Amniotic stem cell (primary cell): ENCODE measurements around the gene PPFIA4.

ENCODE experiments used
- DNase-seq: peaks from one replicate; lab custom pipeline; 2025; lab: John Stamatoyannopoulos, UW

PPFIA4 gene

DNA sequence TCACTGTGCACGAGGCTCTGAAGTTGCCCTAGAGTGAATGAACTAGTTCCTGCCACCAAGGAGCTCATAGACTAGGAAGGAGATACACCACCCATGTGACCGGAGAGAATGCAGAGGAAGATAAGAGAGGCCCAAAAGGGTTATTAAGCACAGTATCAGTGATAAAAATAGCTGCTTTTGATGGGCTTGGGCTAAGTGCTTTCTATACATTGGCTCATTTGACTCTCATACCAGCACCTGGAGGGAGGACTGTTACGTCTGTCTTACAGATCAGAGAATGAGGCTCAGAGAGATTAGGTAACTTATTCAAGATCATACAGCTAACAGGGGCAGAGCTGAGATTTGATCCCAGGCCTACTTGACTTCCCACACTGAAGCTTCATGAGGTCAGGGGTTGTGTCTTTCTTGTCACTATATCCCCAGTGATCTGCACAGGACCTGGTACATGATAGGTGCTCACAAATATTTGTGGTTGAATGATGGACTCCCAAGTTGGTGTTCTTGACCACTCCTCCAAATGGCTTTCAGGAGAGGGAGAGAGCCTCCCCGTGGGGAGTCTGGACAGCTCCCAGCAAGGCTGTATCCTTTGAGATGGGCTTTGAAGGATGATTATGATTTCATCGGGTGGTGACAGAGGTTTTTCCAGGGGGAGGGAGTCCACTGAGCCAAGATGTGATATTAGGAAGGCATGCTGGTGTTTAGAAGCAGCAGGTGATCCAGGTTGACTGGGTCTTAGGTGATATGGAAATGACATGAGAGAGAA, 14.4 kb downstream of the PPFIA4 start:
- no peak for DNase-seq

DNA sequence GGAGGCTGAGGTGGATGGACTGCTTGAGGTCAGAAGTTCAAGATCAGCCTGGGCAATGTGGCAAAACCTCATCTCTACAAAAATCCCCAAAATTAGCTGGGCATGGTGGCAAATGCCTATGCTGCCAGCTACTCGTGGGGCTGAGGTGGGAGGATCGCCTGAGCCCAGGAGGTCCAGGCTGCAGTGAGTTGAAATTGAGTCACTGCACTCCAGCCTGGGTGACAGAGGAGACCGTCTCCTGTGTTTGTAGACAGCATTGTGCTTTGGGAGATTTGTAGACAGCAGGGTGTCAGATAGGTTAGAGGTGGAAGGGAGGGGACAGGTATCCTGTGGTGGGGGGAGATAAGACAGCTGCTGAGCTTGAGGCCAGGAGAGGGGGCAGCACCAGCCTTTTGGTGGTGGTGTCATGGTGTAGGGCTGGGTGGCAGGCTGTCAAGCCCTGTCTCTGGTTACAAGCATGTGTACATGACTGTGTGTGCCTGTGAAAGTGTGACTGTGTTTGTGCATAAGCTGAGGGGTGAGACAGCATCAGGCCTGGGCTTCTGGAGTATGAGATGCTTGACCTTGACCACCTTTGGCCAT, 15.2 kb downstream of the PPFIA4 start:
- DNase-seq = no peak

DNA sequence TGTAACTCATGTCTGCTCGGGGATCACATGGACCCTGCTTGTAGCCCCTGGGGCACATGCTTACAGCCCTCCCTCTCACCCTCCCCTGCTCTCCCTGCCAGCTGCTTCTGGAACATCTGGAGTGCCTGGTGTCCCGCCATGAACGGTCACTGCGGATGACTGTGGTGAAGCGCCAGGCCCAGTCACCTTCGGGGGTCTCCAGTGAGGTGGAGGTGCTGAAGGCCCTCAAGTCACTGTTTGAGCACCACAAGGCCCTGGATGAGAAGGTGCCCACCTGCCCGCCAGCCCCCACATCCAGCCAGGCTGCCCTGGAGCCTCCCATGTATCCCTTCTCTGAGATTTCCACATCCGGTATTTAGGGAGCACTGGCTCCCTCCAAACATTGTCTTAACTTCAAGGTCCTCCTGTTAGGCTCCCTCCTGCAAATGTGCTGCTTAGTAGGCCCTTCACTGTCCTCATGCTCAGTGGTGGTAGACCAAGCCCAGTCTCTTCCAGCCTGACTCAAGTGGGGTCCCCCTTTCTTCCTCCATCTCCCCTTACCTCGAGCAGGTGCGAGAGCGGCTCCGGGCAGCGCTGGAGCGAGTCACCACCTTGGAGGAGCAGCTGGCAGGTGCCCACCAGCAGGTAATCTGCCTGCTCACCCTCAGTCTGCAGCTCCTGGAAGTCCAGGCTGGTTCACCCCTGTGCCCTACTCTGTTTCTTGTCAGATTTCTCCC, 17.7 kb downstream of the PPFIA4 start:
- no peak for DNase-seq

DNA sequence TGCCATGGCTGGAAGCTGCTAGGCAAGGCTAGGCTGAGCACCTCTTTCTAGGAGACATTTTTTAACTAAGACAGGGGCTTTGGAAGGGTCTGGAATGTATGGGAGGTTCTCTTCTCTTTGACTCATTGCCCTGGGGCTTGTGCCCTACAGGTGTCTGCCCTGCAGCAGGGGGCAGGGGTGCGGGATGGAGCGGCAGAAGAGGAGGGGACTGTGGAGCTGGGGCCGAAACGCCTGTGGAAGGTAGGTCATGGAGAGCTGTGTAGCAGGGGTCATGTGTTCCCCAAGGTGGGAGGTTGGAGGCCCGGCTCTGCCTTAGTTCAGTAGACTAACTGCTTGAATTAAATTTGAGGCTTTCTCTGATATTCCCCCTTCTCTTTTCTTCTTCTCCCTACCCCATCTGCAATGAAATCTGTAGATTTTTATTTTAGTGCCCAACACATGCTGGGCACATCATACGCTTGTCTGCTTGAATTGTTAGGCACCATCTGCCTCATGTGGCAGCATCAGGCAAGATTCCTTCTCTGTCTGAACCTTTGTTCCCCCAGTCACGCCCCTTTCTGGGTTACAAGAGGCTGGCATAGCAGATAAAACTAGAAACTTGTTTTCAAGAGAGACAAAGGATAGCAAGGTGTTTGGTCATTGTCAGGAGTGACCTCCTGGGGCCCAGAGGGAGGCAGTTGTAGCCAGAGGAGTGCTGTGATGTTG, 18.4 kb downstream of the PPFIA4 start:
- DNase-seq = no peak

DNA sequence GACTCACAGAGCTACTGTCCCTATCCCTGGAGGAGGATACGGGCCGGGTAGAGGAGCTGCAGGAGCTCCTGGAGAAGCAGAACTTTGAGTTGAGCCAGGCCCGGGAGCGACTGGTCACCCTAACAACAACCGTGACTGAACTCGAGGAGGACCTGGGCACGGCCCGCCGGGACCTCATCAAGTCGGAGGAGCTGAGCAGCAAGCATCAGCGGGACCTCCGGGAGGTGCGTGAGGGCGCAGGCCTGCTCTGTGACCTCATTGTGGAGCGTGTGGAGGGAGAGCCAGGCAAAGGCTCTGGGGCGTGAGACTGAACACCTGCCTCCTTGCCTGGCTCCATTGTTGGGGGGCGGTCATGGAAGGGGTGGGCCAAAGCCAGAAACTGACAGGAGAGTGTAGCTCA, 19.0 kb downstream of the PPFIA4 start:
- DNase-seq = no peak

DNA sequence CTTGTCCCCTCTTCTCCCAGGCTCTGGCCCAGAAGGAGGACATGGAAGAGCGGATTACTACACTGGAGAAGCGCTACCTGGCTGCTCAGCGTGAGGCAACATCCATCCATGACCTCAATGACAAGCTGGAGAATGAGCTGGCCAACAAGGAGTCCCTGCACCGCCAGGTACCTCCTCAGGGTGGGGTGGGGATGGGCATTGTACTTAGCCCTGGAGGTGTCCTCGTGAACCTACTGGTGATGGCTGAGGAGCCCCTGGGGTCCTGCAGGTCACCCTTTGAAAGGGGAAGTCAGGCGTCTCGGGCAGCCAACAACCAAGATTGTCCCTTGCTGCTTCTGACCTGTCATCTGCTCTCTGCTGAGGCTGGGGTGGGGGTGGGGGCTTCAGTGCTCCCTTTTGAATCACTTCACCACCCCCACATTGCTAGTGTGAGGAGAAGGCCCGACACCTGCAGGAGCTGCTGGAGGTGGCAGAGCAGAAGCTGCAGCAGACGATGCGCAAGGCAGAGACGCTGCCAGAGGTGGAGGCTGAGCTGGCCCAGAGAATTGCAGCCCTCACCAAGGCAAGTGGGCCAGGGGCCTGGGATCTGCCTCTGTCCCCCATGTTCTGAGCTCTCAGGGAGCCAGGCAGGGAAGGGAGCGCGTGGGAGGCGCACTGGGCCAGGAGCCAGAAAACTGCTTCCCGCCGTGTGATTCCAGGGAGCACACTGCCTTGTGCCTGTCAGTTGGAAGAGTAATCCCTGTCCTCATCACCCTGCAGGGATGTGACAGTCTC, 19.7 kb downstream of the PPFIA4 start:
- DNase-seq = no peak

DNA sequence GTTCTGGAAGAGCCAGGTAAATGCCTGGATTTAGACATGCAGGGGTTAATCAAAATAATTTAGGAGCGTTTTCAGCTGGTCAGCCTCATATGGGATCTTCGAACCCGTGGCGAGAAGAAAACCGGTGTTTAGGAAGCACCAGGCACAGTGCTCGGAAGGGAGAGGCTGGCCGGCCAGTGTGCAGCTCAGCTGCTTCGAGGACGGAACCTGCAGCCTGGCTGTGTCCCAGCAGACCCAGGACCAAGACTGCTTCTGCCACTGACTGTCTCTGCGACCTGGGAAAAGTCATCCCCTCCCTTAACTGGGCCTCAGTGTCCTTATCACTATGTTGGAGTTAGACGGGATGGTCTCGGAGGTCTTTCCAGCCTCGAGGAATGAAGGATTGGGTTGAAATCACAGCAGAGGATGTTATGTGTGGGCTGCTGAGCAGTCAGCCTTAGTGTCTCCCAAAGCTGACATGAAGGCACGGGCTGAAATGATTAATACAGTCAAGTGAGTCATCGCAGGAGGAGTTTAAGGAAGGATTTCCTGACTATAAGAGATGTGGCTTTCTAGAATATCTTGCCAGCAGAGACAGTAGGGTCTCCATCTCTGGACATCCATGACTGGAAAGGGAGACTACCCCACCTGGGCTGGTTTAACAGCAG, 20.8 kb downstream of the PPFIA4 start:
- peak; percentile 76 for DNase-seq

DNA sequence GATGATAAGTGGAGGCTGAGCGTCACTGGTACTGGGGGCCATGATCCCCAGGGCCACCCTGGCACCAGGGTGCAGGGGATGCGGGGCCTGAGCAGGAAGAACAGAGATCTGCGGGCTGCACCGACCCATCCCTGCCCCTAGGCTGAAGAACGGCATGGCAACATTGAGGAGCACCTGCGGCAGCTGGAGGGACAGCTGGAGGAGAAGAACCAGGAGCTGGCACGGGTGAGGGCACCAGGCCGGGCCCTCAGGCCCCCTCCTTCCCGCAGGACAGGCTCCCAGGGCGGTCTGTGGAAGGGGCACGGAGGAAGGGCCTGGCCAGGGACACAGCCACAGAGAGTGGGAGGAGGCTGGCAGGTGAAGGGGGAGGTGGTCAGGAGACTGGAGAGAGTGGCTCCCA, 21.8 kb downstream of the PPFIA4 start:
- no peak for DNase-seq

DNA sequence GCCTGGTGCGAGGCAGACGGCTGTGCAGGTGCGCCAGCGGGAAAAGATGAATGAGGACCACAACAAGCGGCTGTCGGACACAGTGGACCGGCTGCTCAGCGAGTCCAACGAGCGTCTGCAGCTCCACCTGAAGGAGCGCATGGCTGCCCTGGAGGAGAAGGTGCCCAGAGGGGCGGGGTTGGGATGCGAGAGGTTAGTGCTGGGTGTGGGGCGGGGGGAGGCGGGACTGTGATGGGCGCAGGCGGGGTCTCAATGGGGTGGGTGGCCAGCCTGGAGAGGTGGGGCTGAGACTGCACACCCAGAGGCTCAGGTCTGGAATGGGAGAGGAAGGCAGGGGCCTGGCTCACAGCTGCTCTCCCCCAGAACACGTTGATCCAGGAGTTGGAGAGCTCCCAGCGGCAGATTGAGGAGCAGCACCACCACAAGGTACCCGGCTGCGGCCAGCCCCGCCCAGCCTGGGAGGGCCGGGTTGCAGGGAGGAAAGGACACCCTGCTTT, 22.3 kb downstream of the PPFIA4 start:
- no peak for DNase-seq

DNA sequence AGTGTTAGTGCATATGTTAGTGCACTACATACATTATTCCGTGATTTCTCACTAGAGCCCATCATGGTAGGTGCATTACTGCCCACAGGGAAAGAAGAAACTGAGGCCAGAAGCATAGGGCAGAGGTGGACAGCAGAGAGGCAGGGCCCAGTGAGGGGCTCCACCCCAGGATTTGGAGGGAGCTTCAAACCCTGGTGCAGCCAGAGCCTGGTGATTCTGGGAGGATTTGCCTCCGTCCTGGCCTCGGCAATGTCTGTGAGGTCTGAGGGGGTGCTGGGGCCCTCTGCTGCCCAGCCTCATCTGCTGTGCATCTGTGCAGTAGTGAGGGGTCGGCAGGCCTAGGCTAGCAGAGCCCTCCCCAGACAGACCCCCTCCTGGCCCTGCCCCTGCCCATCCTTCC, 22.8 kb downstream of the PPFIA4 start:
- no peak for DNase-seq

DNA sequence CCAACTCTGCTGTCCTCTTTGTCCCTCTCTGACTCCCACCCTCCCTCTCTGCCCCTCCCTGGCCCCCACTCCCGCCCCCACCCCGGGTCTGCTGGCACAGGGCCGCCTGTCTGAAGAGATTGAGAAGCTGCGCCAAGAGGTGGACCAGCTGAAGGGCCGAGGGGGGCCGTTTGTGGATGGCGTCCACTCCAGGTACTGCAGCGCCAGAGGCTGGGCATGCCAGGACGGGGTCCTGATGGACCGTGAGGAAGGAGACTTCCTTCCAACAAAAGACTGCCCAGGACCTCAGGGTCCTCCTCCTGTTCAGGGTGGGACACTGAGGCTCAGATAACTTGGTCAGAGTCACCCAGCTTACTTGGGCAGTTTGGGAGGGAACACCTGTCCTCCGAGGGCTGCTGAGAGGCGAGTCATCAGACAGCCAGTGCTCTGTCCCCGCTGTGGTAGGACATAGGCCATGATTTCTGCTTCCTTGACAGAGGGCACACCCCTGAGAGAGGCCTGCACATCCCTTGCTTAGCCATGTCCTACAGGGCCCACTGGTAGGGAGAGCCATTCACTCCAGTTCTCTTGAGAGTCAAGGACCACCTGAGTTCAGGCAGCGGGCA, 23.4 kb downstream of the PPFIA4 start:
- DNase-seq = no peak

DNA sequence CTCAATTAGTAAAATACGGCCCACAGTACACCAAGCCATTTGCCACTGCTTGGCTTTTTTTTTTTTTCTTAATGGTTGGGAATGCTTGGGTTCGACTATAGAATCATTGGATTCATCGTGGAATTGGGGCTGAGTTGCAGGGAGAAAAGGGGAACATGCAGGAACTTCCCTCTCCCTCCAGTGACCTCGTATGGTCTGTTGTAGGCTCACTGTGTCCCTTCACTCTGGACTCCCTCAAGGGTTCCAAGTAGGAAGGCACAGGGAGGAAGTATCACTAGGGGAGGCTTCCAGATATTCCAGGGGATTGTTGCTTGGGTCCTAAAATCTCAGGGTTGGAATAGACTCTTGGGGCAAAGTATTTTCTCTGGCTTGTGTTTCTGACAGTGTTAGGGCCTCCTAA, 24.5 kb downstream of the PPFIA4 start:
- DNase-seq = no peak

DNA sequence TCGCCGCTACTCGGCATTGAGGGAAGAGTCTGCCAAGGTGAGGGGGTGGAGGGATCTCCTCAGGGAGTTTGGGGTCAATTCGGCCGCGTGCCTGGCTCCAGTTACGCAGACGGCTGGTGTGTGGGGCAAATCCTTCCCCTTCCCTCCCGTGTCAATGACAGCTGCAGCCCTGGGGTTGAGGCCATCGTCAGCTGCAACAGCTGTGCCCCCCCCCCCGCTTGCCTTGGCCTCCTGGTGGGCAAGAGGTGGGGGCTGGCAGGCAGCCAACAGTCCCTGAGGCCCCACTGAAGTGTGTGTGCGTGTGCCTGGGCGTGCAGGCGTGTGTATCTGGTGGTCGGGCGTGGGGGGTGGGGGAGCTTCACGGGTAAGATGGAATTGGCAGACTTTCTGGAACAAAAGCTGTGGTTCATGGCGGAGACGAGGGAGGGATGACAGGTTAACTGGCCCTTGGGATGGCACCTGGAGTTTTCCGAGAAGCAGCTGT, 25.6 kb downstream of the PPFIA4 start:
- no peak for DNase-seq

DNA sequence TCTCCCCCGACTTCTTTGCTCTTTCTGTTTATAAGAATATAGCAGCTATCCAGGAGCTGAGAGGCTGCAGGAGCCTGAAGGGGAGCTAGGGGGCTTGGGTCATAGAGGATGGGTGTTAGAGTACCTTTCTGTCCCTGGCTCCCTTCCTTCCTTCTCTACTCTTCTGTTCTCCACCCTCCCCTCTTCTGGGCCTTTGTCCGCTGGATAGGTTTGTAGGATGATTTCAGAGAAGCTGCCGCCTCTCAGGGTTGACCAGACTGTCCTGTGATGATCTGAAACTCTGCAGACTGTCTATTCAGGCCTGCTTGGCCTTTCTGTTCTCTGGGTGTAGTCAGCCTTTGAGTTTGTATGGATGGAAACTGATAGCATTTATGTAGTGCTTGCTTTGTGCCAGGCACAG, 26.3 kb downstream of the PPFIA4 start:
- DNase-seq = no peak

DNA sequence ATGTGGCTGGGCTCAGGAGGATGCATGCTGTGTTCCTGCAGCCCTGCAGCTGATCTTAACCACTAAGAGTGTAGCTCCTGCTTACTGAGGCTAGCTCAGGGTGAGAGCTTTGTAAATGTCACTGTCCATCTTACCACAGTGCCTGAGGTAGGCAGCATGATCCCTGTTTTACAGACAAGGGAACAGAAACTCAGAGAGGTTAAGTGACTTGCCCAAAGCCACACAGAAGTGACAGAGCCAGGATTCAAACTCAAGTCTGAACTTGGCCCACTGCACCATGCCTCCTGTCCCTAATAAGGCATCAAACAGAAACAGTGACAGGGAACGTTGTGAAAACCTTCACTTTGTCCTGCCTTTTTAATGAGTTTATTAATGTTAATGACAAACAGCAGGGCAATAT, 27.9 kb downstream of the PPFIA4 start:
- no peak for DNase-seq

DNA sequence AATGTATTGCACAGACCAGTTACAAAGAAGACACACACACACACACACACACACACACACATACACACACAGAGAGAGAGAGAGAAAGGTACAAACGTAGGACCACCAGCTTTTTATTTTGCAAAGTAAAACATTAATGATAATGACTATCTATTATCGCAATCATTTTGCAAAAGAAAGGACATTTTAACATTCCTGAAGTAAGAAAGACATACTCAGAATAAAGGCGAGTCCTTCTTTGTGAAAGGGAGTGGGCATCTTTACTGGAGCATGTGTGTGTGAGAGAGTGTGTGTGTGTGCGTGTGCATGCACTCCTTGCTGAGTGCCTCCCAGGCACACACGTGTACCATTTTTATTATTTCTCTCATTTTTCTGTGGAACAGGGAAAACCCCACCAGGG, 28.4 kb downstream of the PPFIA4 start:
- DNase-seq = no peak

DNA sequence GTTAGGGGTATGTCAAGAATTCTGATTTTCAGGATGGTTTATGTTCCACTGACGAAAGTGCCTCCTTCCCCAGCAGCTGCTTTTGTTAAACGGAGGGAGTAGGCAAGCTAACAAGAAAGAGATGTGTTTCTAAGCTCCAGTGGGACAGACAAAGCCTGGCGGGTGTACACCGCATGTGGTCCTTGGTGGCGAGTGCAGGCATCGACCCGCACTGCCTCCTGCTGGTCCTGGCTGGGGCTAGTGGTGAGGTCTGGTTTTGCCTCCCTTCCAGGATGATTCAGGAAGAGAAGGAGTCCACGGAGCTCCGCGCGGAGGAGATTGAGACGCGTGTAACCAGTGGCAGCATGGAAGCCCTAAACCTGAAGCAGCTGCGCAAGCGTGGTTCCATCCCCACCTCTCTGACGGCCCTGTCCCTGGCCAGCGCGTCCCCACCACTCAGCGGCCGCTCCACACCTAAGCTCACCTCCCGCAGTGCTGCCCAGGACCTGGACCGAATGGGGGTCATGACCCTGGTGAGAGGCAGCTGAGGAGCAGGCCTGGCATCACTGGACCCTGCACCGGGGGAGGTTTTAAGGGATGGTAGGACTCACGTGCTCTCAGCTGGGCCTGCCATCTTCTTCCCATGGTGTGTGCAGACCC, 29.0 kb downstream of the PPFIA4 start:
- DNase-seq = no peak

DNA sequence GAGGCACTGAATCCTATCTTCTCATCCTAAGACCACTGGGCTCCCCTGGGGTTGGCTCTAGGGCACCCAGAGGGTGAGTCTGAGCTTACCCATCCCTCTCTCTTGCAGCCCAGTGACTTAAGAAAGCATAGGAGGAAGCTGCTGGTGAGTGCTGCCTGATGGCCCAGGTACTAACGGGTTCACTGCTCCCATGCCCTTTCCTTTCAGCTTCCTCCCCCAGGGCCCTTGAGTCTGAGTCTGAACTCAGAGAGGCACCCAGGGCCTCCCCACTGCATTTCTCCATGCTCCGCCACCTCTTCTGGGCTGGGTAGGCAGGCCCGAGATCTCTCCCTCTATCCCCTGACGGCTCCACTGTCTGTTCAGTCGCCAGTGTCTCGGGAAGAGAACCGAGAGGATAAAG, 29.7 kb downstream of the PPFIA4 start:
- DNase-seq = no peak

DNA sequence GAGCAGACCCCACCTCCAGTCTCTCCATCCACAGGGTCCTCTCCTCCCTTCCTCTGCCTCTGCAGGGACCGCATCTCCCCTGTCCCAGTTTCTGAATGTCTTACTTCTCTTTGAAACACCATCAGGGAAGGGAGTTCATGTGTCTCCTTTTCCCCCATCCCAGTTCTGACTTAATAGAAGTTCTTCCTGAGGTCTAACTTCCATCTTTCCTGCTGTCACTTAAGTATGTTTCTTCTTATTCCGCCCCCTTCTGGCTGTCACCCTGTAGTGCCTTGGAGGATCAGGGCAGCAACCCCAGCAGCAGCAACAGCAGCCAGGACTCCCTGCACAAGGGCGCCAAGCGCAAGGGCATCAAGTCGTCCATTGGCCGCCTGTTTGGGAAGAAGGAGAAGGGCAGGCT, 30.2 kb downstream of the PPFIA4 start:
- no peak for DNase-seq
